EL (cell line): Measurements from ENCODE around the gene ZNF300.
"Not testable (repeated sequence)": the region's sequence is repeated elsewhere in the genome, so short reads cannot be mapped to it uniquely, and the experiment has no call there.

Experiments
- DNase-seq: peaks from one replicate; pipeline ENCODE4 v3.0.0-alpha.2; 2016

ZNF300 gene

GRCh38 chr5:150845185-150845859 is 59.5 kb downstream of the ZNF300 start:
- not testable (repeated sequence) for DNase-seq
